ENCODE data around the gene PLD3. TPM values are rescaled to one million over a fixed set of nuclear protein-coding genes. Genes with fewer than 3 reads are reported as not detected.
A peak's percentile ranks its signal among the peaks of the same experiment; 100 is the strongest.

Gene PLD3
- total and polyA plus RNA-seq, 10 donors, result 61.3 to 589 (median 250) TPM

- 60 to 75% (median 71%) methylated on average over 7 of the region's 7 CpGs for WGBS, 5 donors
- peaks cover 0 to 28% (median 4%) of the 10 kb centered on the region in 6 donors for H3K36me3 ChIP-seq
- TF ChIP-seq CTCF (IDR thresholded peaks at IDR 0.05 in 8 of 11, conservative IDR thresholded peaks at IDR 0.05 in 3 of 11), result no peak
- TF ChIP-seq POLR2A (IDR thresholded peaks at IDR 0.05), result no peak
- TF ChIP-seq POLR2AphosphoS5 (IDR thresholded peaks at IDR 0.05), result no peak
Observed at GRCh38 chr19:40344422-40344821, 4.1 kb upstream of the PLD3 start.

GRCh38 chr19:40348961-40349507 is 539 bp downstream of the PLD3 start:
- H3K9me3 ChIP-seq, result no peaks in the 10 kb centered on the region
- peak overlapping the region; percentile 67 to 81 (median 72) for H3K4me3 ChIP-seq
- peak overlapping the region; percentile 59 to 89 (median 84) for H3K27ac ChIP-seq
- TF ChIP-seq CTCF (IDR thresholded peaks at IDR 0.05 in 8 of 11, conservative IDR thresholded peaks at IDR 0.05 in 3 of 11), result no peak
- no peak for TF ChIP-seq POLR2AphosphoS5 (IDR thresholded peaks at IDR 0.05)
- no peak for TF ChIP-seq POLR2A (IDR thresholded peaks at IDR 0.05)
- no peak for DNase-seq
- WGBS, 5 donors, result 13 to 19% (median 17%) methylated on average over 17 of the region's 17 CpGs
- H3K27me3 ChIP-seq (replicated peaks in 1 of 7), result no peaks in the 10 kb centered on the region
- H3K4me1 ChIP-seq, result peaks cover 7 to 44% (median 30%) of the 10 kb centered on the region in 6 donors
- peaks cover 0 to 18% (median 0%) of the 10 kb centered on the region in 6 donors for H3K36me3 ChIP-seq
- intact Hi-C loops (cut with DNase I; ENCODE audit: low total_unique reads), result no loop called here

More at GRCh38 chr19:40344422-40344821, 4.1 kb upstream of the PLD3 start:
- intact Hi-C loops (cut with DNase I; ENCODE audit: low total_unique reads), result no loop called here
- H3K4me3 ChIP-seq, result no peak overlapping the region
- no peak overlapping the region for H3K27ac ChIP-seq
- peaks cover 7 to 48% (median 29%) of the 10 kb centered on the region in 6 donors for H3K4me1 ChIP-seq
- H3K27me3 ChIP-seq (replicated peaks in 1 of 7), result no peaks in the 10 kb centered on the region
- DNase-seq, result no peak
- no peaks in the 10 kb centered on the region for H3K9me3 ChIP-seq

- Histone ChIP-seq H3K27me3 (replicated peaks in 1 of 7) (no peaks in the 10 kb centered on the region), H3K4me1 (peaks cover 0 to 56% (median 30%) of the 10 kb centered on the region in 6 donors), H3K36me3 (peaks cover 0 to 29% (median 0%) of the 10 kb centered on the region in 6 donors), H3K9me3 (no peaks in the 10 kb centered on the region), H3K4me3 (no peak overlapping the region), H3K27ac (peak overlapping the region in 2 of 8 donors; percentile 66 to 71)
- intact Hi-C loops (cut with DNase I; ENCODE audit: low total_unique reads), result no loop called here
- TF ChIP-seq POLR2A (IDR thresholded peaks at IDR 0.05) (no peak), POLR2AphosphoS5 (IDR thresholded peaks at IDR 0.05) (no peak), CTCF (IDR thresholded peaks at IDR 0.05 in 8 of 11, conservative IDR thresholded peaks at IDR 0.05 in 3 of 11) (no peak)
- 74 to 82% (median 80%) methylated on average over 9 of the region's 9 CpGs for WGBS, 5 donors
- DNase-seq, result peak; percentile 21
Observed at GRCh38 chr19:40355975-40356680, 7.6 kb downstream of the PLD3 start.

All from spleen (tissue), 11 donors.